H9 (cell line): ENCODE data around the gene NBEA. TPM values are rescaled to one million over a fixed set of nuclear protein-coding genes. Genes with fewer than 3 reads are reported as not detected.

Experiments
- DNase-seq: peaks from one replicate; pipeline ENCODE4 v3.0.0-alpha.2; 2017
- H2AFZ ChIP-seq: one replicate; pipeline ENCODE4 v1.6.1; 2013; ENCODE audit warnings: mild to moderate bottlenecking, low read length, control low read depth, moderate library complexity
- H2AK5ac ChIP-seq: 2 replicates; pipeline ENCODE4 v1.6.1; 2013; ENCODE audit warnings: low read length, control low read depth, mixed read lengths; ENCODE audit not compliant: insufficient read length
- H2BK120ac ChIP-seq: one replicate; pipeline ENCODE4 v1.6.1; 2013; ENCODE audit warnings: low read depth, mild to moderate bottlenecking, low read length, control low read depth, inconsistent platforms; ENCODE audit not compliant: poor library complexity, severe bottlenecking
- H2BK12ac ChIP-seq: 2 replicates; pipeline ENCODE4 v1.6.1; 2013; ENCODE audit warnings: low read length, control low read depth, mixed read lengths, low read depth; ENCODE audit not compliant: insufficient read length
- H2BK15ac ChIP-seq: 2 replicates; pipeline ENCODE4 v1.6.1; 2013; ENCODE audit warnings: low read depth, low read length, control low read depth
- H2BK20ac ChIP-seq: one replicate; pipeline ENCODE4 v1.6.1; 2013; ENCODE audit warnings: low read depth, mild to moderate bottlenecking, low read length, control low read depth, inconsistent platforms; ENCODE audit not compliant: poor library complexity, severe bottlenecking
- H2BK5ac ChIP-seq: 2 replicates; pipeline ENCODE4 v1.6.1; 2013; ENCODE audit warnings: low read length, control low read depth, mixed read lengths; ENCODE audit not compliant: insufficient read length
- H3K14ac ChIP-seq: 2 replicates; pipeline ENCODE4 v1.6.1; 2013; ENCODE audit warnings: low read length, control low read depth; ENCODE audit not compliant: insufficient read depth
- H3K18ac ChIP-seq: 2 replicates; pipeline ENCODE4 v1.6.1; 2013; ENCODE audit warnings: low read depth, mild to moderate bottlenecking, mixed read lengths, low read length, control low read depth; ENCODE audit not compliant: insufficient read length
- H3K23ac ChIP-seq: 2 replicates; pipeline ENCODE4 v1.6.1; 2013; ENCODE audit warnings: low read length, control low read depth, mixed read lengths, low read depth; ENCODE audit not compliant: insufficient read length
- H3K23me2 ChIP-seq: 2 replicates; pipeline ENCODE4 v1.6.1; 2013; ENCODE audit warnings: low read depth, mild to moderate bottlenecking, mixed read lengths, low read length, control low read depth; ENCODE audit not compliant: insufficient read length, poor library complexity, severe bottlenecking
- H3K27ac ChIP-seq: 2 replicates; pipeline ENCODE4 v1.5.1; 2013; ENCODE audit warnings: low read length, control low read depth, mixed read lengths, low read depth; ENCODE audit not compliant: insufficient read length
- H3K27me3 ChIP-seq: 2 replicates; pipeline ENCODE4 v1.6.1; 2013; ENCODE audit warnings: low read length, control low read depth, inconsistent platforms; ENCODE audit not compliant: insufficient read depth
- H3K4ac ChIP-seq: 2 replicates; pipeline ENCODE4 v1.6.1; 2013; ENCODE audit warnings: low read depth, mild to moderate bottlenecking, control low read depth, inconsistent platforms, low read length, moderate library complexity
- H3K4me1 ChIP-seq: 2 replicates; pipeline ENCODE4 v1.6.1; 2013; ENCODE audit warnings: low read length, control low read depth, inconsistent platforms; ENCODE audit not compliant: insufficient read depth
- H3K4me2 ChIP-seq: 2 replicates; pipeline ENCODE4 v1.6.1; 2013; ENCODE audit warnings: low read length, control low read depth, mixed read lengths; ENCODE audit not compliant: insufficient read length, insufficient read depth
- H3K56ac ChIP-seq: 2 replicates; pipeline ENCODE4 v1.6.1; 2013; ENCODE audit warnings: low read depth, mild to moderate bottlenecking, mixed read lengths, low read length, control low read depth; ENCODE audit not compliant: insufficient read length
- H3K79me1 ChIP-seq: 2 replicates; pipeline ENCODE4 v1.6.1; 2013; ENCODE audit warnings: low read depth, mild to moderate bottlenecking, moderate library complexity, low read length, control low read depth, inconsistent platforms; ENCODE audit not compliant: insufficient read depth, poor library complexity, severe bottlenecking
- H3K79me2 ChIP-seq: 2 replicates; pipeline ENCODE4 v1.6.1; 2013; ENCODE audit warnings: low read length, control low read depth, inconsistent platforms; ENCODE audit not compliant: insufficient read depth
- H3K9ac ChIP-seq: 2 replicates; pipeline ENCODE4 v1.6.1; 2013; ENCODE audit warnings: low read length, control low read depth, mixed read lengths; ENCODE audit not compliant: insufficient read length; ENCODE audit errors: extremely low read depth
- H3K9me3 ChIP-seq: one replicate; pipeline ENCODE4 v1.6.1; 2013; ENCODE audit warnings: low read depth, low read length, inconsistent platforms; ENCODE audit not compliant: control insufficient read depth
- H3T11ph ChIP-seq: one replicate; pipeline ENCODE4 v1.6.1; 2013; ENCODE audit warnings: mild to moderate bottlenecking, low read length, control low read depth, inconsistent platforms
- H4K20me1 ChIP-seq: one replicate; pipeline ENCODE4 v1.6.1; 2013; ENCODE audit not compliant: control insufficient read depth, insufficient read length, insufficient read depth
- H4K5ac ChIP-seq: 2 replicates; pipeline ENCODE4 v1.6.1; 2013; ENCODE audit warnings: low read depth, mild to moderate bottlenecking, mixed read lengths, low read length, control low read depth; ENCODE audit not compliant: insufficient read length
- H4K8ac ChIP-seq: replicated peaks from 2 replicates; pipeline ENCODE4 v1.6.1; 2013; ENCODE audit warnings: low read length, control low read depth, mixed read lengths, low read depth; ENCODE audit not compliant: insufficient read length
- H4K91ac ChIP-seq: 2 replicates; pipeline ENCODE4 v1.6.1; 2013; ENCODE audit warnings: low read depth, mild to moderate bottlenecking, moderate library complexity, mixed read lengths, low read length, control low read depth; ENCODE audit not compliant: insufficient read length
- H3K27ac Mint-ChIP-seq, 3 experiments: 2 replicates in 2 of 3; 3 replicates in 1 of 3; pipeline ENCODE4 v1.8.0; 2020 to 2021; ENCODE audit warnings: mixed read lengths in 3 of 3, mild to moderate bottlenecking in 1 of 3, moderate library complexity in 1 of 3
- H3K27me3 Mint-ChIP-seq: 2 replicates; pipeline ENCODE4 v1.8.0; 2021; ENCODE audit warnings: low read depth, mild to moderate bottlenecking, moderate library complexity, mixed read lengths
- H3K36me3 Mint-ChIP-seq, 3 experiments: 2 replicates in 2 of 3; 3 replicates in 1 of 3; pipeline ENCODE4 v1.8.0; 2020 to 2021; ENCODE audit warnings: low read depth in 3 of 3, mixed read lengths in 3 of 3; ENCODE audit not compliant: insufficient read depth in 1 of 3
- H3K4me1 Mint-ChIP-seq, 2 experiments: 2 replicates each; pipeline ENCODE4 v1.8.0; 2020; ENCODE audit warnings: mixed read lengths in 2 of 2
- H3K4me3 Mint-ChIP-seq, 2 experiments: 2 replicates in 1 of 2; 3 replicates in 1 of 2; pipeline ENCODE4 v1.8.0; 2020 to 2021; ENCODE audit warnings: mild to moderate bottlenecking in 2 of 2, mixed read lengths in 2 of 2, moderate library complexity in 1 of 2
- H3K9me3 Mint-ChIP-seq, 2 experiments: 2 replicates in 1 of 2; 3 replicates in 1 of 2; pipeline ENCODE4 v1.8.0; 2020; ENCODE audit warnings: mild to moderate bottlenecking in 2 of 2, mixed read lengths in 2 of 2, moderate library complexity in 1 of 2
- CTCF ChIP-seq: fragments of 200-600 bp; sonication (generic); conservative IDR thresholded peaks from 3 replicates; pipeline ENCODE4 v1.8.0; 2021; ENCODE audit warnings: antibody characterized with exemption, mild to moderate bottlenecking
- WGBS: extraction: QIAGEN DNeasy Blood & Tissue Kit; methylation state at CpG from one replicate; pipeline ENCODE4 v1.1.7; 2013; ENCODE audit warnings: missing lambda C conversion rate, low lambda C conversion rate, mixed read lengths; ENCODE audit not compliant: insufficient read length; ENCODE audit errors: extremely low coverage; 5-methylcytosine and 5-hydroxymethylcytosine counted together
- total RNA-seq: library from RNA; stranded (reverse); gene quantifications from 2 replicates; pipeline ENCODE4 v1.2.1, GENCODE V29; 2021

NBEA gene
- total RNA-seq, 1 experiment from 2014 or later = 17.3 TPM

GRCh38 chr13:35005051-35005450, 63.0 kb downstream of the NBEA start:
- Histone ChIP-seq H3K79me2 (no peaks in the 10 kb centered on the region; the same call in 1 of the 2 replicates), H3K4me1 (no peaks in the 10 kb centered on the region), H3K9me3 (no peaks in the 10 kb centered on the region), H4K8ac (no peak overlapping the region), H3K56ac (no peak overlapping the region), H3K9ac (no peak overlapping the region), H2AFZ (no peak overlapping the region), H3K23me2 (no peaks in the 10 kb centered on the region), H4K5ac (no peak overlapping the region), H2BK20ac (no peak overlapping the region), H3K4ac (no peak overlapping the region), H2BK15ac (no peak overlapping the region), H3K23ac (no peak overlapping the region), H2BK120ac (no peak overlapping the region), H3K4me2 (no peak overlapping the region), H2BK5ac (no peak overlapping the region), H3K27ac (no peak overlapping the region), H2AK5ac (no peak overlapping the region), H3K79me1 (no peaks in the 10 kb centered on the region), H4K91ac (no peak overlapping the region), H3K27me3 (no peaks in the 10 kb centered on the region), H2BK12ac (no peak overlapping the region), H4K20me1 (no peaks in the 10 kb centered on the region), H3K18ac (no peak overlapping the region), H3K14ac (no peak overlapping the region), H3T11ph (no peak overlapping the region)
- peaks cover 0 to 3% of the 10 kb centered on the region in 2 experiments; a peak in 1 of 5 replicates for H3K9me3 Mint-ChIP-seq
- TF ChIP-seq CTCF = no peak
- peaks cover 0 to 20% (median 10%) of the 10 kb centered on the region in 3 experiments; a peak in 5 of 7 replicates for H3K36me3 Mint-ChIP-seq
- WGBS = no CpG with 5 or more reads among the region's 2 CpGs
- no peaks in the 10 kb centered on the region for H3K27me3 Mint-ChIP-seq
- no peak overlapping the region for H3K27ac Mint-ChIP-seq
- H3K4me1 Mint-ChIP-seq = peaks cover 16 to 31% of the 10 kb centered on the region in 2 experiments
- DNase-seq = no peak
- no peak overlapping the region for H3K4me3 Mint-ChIP-seq
